BE2C (cell line): ENCODE results near the gene ZNF474.

Experiments used
- DNase-seq: peaks from one replicate; pipeline ENCODE4 v3.0.0-alpha.2; 2020
- H3K27me3 ChIP-seq: fragments of 250-450 bp; sonication (Bioruptor Pico); 2 replicates; pipeline ENCODE4 v1.5.1; 2020; ENCODE audit warnings: mild to moderate bottlenecking
- H3K36me3 ChIP-seq: fragments of 250-450 bp; sonication (Bioruptor Pico); 2 replicates; pipeline ENCODE4 v1.5.1; 2020; ENCODE audit warnings: mild to moderate bottlenecking
- H3K4me1 ChIP-seq: fragments of 250-450 bp; sonication (Bioruptor Pico); 2 replicates; pipeline ENCODE4 v1.5.1; 2020
- H3K4me3 ChIP-seq: 2 replicates; pipeline ENCODE4 v1.5.1; 2011; ENCODE audit warnings: low read depth, low read length
- H3K9me3 ChIP-seq: fragments of 250-450 bp; sonication (Bioruptor Pico); 2 replicates; pipeline ENCODE4 v1.5.1; 2020
- TF ChIP-seq, protein P1 (sequence below): IDR thresholded peaks from 2 replicates; pipeline ENCODE4 v1.5.1; 2012; ENCODE audit warnings: mild to moderate bottlenecking, low read depth, low read length

Gene ZNF474

DNA sequence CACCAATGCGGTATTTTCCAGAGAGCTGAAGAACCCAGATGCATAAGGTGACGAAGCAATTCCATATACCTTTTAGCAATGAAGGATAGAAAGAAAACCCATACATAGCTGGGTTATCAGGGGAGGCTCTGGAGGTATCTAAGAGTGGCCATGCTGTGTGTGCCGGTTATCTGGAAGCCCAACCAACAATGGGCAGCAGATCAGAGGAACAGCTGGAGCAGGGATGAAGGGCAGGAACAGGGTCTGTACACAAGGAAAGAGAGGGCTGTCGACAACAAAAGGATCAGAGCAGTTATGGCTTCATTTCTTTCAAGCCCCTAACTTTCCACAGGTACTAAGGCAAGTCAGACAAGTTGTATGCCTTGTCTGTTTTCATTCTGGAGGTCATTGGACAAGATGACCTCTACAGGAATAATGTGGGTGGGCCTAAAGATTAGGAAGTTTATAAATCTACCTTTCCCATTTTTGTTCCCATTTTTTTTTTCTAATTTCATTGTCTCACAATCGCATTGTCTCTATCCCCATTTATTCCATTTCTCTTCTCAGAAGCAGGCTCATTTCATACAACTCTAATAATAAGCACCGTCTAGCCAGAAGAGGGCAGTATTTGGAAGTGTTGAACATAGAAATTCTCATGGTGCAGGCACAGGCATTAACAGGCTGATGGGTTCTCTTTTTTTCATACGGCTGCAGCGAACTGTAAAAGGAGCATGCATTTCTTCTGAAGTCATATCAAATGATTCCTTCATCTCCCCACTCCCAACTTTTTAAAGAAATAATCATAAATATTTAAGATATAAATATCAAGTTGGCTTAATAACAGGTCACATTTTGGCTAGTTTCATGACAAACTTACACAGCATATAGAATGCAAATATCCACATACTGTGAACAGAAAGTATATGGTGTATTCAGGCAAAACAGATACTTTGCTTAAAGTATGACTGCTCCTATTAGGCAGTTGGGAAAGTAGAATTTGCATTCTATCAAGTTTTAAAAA is 63.5 kb downstream of the ZNF474 start:
- TF ChIP-seq, protein P1, sequence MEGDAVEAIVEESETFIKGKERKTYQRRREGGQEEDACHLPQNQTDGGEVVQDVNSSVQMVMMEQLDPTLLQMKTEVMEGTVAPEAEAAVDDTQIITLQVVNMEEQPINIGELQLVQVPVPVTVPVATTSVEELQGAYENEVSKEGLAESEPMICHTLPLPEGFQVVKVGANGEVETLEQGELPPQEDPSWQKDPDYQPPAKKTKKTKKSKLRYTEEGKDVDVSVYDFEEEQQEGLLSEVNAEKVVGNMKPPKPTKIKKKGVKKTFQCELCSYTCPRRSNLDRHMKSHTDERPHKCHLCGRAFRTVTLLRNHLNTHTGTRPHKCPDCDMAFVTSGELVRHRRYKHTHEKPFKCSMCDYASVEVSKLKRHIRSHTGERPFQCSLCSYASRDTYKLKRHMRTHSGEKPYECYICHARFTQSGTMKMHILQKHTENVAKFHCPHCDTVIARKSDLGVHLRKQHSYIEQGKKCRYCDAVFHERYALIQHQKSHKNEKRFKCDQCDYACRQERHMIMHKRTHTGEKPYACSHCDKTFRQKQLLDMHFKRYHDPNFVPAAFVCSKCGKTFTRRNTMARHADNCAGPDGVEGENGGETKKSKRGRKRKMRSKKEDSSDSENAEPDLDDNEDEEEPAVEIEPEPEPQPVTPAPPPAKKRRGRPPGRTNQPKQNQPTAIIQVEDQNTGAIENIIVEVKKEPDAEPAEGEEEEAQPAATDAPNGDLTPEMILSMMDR, result peak; percentile 63
- DNase-seq, result peak; percentile 55

DNA sequence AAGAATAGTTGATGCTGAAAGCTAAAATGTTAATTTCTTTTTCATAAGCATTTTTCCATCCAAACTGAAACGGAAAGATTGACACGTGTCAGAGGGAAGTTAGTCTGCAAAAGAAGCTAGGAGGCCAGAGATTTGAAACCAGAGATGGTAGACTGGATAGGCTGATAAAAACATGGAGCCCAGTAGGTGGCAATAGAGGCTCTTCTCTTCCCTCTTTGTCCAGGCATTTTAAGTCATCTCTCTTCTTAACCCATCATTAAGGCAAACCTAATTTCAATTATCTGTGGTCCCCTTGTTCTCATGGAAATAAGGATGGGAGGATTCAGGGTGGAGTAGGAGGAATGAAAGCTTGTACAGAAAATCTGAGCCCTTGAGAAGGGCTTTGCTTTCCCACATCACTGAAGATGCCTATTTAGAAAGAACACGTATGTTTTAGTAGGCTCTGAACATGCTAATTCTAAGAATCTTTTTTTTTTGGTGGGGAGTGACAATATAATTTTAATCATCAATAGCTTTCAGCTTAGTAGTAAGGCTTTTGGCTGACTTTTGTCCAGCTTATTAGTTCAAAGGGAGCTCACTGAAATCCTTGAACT is 66.6 kb downstream of the ZNF474 start:
- TF ChIP-seq, protein P1, result peak; percentile 78
- Histone ChIP-seq H3K4me3 (no peak overlapping the region), H3K36me3 (no peaks in the 10 kb centered on the region), H3K4me1 (no peaks in the 10 kb centered on the region), H3K27me3 (no peaks in the 10 kb centered on the region), H3K9me3 (no peaks in the 10 kb centered on the region)
- DNase-seq, result peak; percentile 35

More for the DNA sequence above, 63.5 kb downstream of the ZNF474 start:
- Histone ChIP-seq H3K9me3 (no peaks in the 10 kb centered on the region), H3K27me3 (no peaks in the 10 kb centered on the region), H3K36me3 (no peaks in the 10 kb centered on the region), H3K4me1 (peaks cover 7% of the 10 kb centered on the region), H3K4me3 (no peak overlapping the region)

DNA sequence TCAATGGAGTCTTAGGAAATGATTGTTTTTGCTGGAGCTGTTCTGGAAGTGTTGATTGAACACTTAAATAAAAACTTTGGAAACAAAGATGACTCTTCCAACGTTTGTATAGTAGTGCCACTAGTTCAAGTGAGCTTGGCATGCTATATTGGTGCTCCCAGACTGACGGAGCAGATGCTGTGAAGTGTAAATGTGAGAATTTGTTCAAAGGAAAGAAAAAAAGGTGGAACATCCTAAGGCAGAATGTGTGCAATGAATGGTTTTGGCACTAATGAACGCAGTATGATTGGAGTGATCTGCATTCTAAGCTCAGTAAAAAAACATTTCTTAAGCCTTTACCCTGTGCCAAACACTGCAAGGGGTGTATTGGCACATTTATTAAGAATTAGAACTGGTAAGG is 69.8 kb downstream of the ZNF474 start:
- no peaks in the 10 kb centered on the region for H3K27me3 ChIP-seq
- TF ChIP-seq, protein P1, result no peak
- no peaks in the 10 kb centered on the region for H3K36me3 ChIP-seq
- H3K9me3 ChIP-seq, result no peaks in the 10 kb centered on the region
- no peaks in the 10 kb centered on the region for H3K4me1 ChIP-seq
- no peak overlapping the region for H3K4me3 ChIP-seq
- DNase-seq, result no peak

DNA sequence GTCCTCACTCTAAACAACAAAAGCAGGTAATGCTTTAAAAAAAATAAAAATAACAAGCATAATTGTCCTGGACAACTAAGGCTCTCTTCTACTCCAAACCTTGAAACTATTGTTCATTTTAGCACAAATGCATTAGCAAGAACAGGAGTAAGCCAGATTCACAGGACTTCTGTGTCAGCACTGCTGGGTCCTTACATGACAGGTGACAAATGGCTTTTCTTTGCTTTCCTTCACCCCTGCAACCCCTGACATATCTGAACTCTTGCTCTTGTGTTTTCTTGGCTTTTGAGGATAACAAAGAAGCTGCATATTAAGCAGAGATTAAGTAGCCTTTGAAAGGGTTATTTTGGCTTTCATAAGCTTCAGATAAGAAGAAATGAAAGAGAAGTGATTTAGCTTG is 71.1 kb downstream of the ZNF474 start:
- DNase-seq, result no peak
- no peaks in the 10 kb centered on the region for H3K4me1 ChIP-seq
- TF ChIP-seq, protein P1, result no peak
- no peak overlapping the region for H3K4me3 ChIP-seq
- no peaks in the 10 kb centered on the region for H3K36me3 ChIP-seq
- H3K9me3 ChIP-seq, result no peaks in the 10 kb centered on the region
- no peaks in the 10 kb centered on the region for H3K27me3 ChIP-seq

DNA sequence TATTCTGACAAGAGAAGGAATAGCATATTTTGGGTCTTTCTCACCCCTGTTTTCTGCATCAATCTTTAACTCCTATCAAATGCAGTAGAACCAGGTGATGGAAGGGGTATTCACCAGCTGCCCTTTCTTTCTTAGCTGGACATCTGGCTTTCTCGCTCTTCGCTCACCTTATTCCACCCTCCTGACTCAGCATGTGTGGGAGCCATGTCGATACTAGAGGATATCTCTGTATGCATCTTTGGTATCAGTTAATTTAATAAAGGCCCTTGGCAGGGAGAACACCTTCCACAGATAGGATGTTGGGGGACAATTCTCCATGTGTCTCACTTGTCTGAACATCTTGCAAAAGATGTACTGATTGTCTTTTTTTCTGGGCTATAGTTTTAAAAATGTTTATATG is 71.5 kb downstream of the ZNF474 start:
- H3K4me3 ChIP-seq, result no peak overlapping the region
- H3K27me3 ChIP-seq, result no peaks in the 10 kb centered on the region
- TF ChIP-seq, protein P1, result no peak

DNA sequence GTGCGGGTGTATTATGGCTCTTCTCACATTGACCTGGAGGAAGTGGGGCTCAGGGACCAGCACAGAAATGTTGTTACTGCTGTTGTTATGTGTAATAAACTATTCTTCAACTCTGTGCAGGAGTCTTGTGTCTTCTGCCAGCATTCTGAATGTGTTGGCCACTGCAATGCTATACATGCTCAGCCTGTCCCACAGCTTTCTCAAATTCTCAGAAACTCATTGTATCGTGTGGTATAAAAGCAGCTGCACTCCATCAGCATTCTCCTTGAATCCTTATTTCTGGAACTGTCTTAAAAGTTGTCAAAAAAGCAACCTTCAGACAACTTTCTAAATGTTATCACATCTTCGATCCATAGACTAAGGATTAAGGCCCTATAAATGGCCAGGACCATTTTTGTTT is 72.0 kb downstream of the ZNF474 start:
- no peak for DNase-seq
- no peaks in the 10 kb centered on the region for H3K27me3 ChIP-seq
- H3K4me3 ChIP-seq, result no peak overlapping the region
- no peaks in the 10 kb centered on the region for H3K4me1 ChIP-seq
- TF ChIP-seq, protein P1, result no peak
- no peaks in the 10 kb centered on the region for H3K36me3 ChIP-seq
- no peaks in the 10 kb centered on the region for H3K9me3 ChIP-seq

More for the DNA sequence above, 71.5 kb downstream of the ZNF474 start:
- no peak for DNase-seq
- no peaks in the 10 kb centered on the region for H3K36me3 ChIP-seq
- no peaks in the 10 kb centered on the region for H3K9me3 ChIP-seq
- H3K4me1 ChIP-seq, result no peaks in the 10 kb centered on the region
